AG08395 (cell line): ENCODE results near the gene MRTFA.
"Not testable (repeated sequence)": the region's sequence is repeated elsewhere in the genome, so short reads cannot be mapped to it uniquely, and the experiment has no call there.

Source experiments
- DNase-seq: peaks from one replicate; pipeline ENCODE4 v3.0.0; 2012; ENCODE audit warnings: mixed read lengths, low spot score

Gene MRTFA

DNA sequence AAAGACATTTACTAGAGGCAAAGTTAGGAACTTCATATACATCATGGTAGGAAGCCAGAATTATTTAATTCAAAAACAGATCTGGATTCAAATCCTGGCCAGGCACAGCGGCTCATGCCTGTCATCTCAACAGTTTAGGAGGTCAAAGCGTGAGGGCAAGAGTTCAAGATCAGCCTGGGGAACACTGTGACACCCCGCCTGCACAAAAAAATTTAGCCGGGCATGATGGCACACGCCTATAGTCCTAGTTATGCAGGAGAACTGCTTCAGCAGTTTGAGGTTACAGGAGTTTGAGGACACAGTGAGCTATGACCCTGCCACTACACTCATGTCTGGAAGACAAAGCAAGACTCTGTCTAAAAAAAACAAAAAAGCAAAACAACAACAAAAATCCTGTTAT is 8.9 kb downstream of the MRTFA start:
- DNase-seq = no peak

DNA sequence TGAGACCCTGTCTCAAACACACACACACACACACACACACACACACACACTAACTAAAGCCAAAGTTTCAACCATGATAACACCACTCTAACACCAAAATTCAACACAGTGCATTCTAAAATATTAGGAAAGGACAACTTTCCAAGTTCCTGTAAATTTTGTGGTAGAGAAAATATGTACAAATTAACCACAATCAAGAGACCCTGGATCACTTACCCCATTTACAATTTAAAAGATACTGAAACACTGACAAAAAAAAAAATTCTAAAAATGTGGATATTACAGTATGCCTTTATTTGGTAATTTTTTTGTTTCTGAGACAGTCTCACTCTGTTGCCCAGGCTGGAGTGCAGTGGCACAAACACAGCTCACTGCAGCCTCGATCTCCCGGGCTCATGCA is 9.7 kb downstream of the MRTFA start:
- no peak for DNase-seq

- DNase-seq = not testable (repeated sequence)
Observed at GRCh38 chr22:40625794-40626193, 10.7 kb downstream of the MRTFA start.

DNA sequence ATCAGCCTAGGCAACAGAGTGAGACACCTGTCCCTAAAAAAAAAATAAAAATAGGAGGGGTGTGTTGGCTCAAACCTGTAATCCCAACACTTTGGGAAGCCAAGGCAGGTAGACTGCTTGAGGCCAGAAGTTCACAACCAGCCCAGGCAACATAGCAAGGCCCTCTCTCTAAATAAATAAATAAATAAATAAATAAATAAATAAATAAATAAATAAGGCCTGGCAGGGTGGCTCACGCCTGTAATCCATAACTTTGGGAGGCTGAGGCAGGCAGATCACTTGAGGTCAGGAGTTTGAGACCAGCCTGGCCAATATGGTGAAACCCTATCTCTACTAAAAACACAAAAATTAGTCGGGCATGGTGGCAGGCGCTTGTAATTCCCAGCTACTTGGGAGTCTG is 11.2 kb downstream of the MRTFA start:
- not testable (repeated sequence) for DNase-seq

DNA sequence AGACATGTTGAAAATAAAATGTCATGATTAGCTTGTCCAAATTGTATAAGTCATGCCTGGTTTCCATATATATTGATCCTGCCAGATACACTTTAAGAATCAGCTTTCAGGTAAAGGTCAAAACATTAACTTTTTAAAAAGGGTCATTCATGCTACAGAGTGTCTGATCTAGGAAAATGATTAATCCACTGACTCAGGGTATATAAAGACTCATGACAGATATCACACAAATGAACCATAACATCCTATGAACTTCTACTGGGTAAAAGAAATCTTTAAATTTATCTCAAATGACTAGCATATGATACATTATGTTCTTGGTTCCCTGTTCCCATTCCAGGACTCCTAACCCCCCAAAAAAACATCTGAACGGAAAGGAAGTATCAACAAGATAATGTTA is 11.7 kb downstream of the MRTFA start:
- no peak for DNase-seq

DNA sequence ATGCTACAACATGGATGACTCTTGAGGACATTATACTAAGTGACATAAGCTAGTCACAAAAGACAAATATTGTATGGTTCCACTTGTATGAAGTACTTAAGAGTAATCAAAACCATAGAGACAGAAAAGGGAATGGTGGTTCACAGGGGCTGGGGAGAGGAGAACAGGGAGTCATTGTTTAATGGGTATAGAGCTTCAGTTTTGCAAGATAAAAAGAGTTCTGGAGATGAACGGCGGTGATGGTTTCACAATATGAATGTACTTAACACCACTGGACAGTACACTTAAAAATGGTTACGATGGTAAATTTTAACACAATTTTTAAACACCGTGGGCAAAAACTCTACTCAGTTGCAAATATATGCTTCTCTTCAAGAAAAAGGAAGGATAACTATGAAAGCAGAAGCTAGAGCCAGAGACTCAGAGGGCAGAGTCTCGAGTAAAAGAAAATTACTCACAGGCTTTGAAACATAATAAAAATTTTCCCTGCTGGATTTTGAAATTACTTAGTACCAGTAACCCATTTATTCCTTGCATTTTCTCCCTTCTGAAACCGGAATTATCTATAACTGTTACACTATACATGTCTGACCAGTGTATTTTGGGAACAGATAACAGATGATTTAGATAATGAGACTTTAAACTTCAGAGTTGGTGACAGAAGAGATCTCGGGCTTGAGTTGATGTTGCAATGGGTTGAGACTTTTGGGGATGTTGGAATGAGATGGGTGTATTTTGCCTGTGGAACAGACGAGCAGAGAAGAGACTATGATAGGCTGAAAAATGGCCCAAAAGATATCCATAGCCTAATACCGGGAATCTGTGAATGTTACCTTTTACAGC is 15.0 kb downstream of the MRTFA start:
- no peak for DNase-seq

DNA sequence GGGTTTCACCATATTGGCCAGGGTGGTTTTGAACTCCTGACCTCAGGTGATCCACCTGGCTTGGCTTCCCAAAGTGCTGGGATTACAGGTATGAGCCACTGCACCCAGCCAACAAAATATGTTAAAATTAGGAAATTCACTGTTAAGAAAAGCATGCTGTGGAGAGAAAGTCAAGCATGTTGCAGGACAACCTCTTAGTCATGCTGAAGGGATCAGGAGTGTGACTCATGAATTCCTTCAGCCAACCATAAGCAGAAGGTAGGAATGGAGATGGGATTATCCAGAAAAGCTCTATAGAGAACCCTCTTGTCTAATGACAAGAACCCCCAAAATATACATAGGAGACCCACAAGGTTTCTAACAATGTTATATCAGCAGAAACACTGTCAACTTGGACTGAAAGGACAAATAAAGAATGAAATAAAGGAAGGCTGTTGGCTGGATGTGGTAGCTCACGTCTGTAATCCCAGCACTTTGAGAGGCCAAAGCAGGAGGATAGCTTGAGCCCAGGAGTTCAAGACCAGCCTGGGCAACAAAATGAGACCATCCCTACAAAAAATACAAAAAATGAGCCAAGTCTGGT is 16.0 kb downstream of the MRTFA start:
- DNase-seq = peak; percentile 65

- DNase-seq = no peak
Observed at GRCh38 chr22:40618400-40618799, 18.1 kb downstream of the MRTFA start.

DNA sequence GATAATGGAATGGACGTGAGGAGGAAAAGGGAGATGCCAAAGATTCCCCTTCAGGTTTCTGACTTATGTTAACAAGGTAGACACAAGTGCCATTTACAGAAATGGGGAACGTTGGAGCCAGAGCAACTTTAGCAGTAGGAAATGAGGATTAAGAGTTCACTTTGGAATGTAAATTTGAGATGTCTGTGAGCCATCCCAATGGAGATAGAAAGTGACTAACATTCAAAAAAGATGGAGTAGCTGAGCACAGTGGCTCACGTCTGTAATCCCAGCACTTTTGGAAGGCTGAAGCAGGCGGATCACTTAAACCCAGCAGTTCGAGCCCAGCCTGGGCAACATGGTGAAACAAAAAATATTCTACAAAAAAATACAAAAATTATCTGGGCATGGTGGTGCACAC is 19.9 kb downstream of the MRTFA start:
- DNase-seq = no peak

- no peak for DNase-seq
Observed at GRCh38 chr22:40613067-40613466, 23.5 kb downstream of the MRTFA start.

DNA sequence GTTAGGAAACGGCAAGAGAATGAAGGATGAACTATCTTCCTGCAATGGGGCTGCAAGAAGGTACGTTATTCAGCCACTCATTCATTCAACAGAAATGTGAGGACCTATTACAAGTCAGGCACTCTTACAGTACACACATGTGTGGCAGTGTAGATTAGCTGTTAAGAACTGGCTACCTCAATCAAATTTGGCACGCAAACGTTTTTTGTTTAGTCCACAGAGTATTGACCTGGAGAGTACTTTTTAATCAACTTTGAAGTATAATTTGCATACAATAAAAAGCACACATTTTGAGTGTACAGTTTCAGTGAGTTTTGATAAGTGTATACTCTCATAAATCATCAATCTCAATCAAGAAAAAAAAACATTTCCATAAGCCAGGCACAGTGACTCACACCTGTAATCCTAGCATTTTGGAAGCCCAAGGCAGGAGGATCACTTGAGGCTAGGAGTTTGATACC is 24.2 kb downstream of the MRTFA start:
- no peak for DNase-seq

DNA sequence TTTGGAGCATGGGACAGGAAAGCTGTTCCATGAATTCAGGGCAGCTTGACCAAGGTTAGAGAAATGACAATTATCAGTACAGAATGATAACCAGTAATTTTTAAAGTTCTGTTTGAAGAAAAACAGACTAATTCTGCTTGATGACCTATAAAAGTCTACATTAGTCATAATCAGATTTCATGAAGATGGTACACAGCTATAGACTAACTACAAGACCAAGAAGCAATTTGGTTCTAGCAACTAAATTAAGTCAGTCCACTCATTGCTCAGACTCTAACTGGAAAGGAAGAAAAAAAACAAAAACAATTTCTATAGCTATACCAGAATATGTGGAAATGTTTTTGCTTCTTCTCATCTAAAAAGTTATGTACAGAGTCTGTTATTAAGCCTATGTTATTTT is 24.9 kb downstream of the MRTFA start:
- no peak for DNase-seq

GRCh38 chr22:40610329-40610850 is 26.1 kb downstream of the MRTFA start:
- no peak for DNase-seq

GRCh38 chr22:40609216-40609615 is 27.3 kb downstream of the MRTFA start:
- no peak for DNase-seq

- no peak for DNase-seq
Observed at GRCh38 chr22:40607506-40607905, 29.0 kb downstream of the MRTFA start.

DNA sequence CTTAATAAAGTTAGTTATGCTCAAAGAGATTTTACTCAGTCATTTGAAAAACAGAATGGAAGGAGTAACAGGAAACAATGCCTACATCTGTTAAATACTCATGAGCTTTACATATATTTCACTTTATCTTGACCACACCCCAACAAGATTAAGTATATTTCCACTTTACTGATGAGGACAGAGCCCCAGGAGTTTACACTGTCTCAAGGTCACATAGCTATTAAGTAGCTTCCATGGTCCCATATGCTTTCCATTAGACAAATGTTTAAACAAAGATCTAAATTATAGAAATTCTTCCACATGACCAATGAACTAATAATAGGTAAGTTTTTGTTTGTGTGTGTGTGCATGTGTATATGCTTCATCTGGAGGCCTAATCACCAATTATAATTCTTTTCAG is 30.2 kb downstream of the MRTFA start:
- no peak for DNase-seq

DNA sequence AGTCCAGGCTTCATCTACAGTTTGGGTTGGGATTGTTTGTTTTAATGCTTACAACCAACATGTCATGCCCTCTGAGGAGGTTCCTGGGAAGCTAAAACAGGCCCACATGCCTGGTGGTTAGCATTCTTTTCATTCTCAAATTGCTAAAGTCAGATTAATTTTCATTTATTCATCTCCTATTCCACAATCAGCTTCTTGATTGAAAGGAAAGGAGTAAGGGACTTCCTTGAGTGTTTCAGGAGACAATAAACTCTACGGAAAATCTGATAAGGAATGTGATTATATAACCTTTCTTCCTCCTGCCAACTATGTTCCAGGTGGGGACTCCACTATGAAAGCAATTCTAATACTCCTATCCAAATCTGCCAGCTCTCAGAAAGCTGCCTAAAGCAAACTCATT is 30.8 kb downstream of the MRTFA start:
- peak; percentile 33 for DNase-seq

DNA sequence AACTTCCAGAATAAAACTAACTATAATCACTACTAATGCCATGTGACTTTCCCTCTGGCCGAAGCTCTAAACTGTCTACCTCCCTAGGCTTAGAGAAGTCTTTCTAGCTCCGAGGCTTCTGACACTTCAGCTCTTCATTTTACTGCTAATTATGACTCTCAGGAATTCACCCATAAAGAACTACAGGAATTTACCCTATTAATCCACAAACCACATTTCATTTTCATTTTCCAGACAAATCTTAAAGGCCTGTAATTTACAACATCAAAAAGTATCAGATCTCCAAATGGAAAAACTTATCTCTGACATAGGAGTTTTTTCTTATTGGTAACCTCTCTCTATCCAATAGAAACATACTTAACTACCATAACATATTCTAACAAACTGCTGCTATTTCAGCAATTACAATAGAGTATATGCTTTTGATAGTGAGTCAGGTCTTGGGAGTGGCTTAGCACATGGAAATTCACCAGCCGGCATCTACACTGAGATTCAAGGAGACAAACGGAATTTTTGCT is 33.4 kb downstream of the MRTFA start:
- DNase-seq = peak; percentile 45

DNA sequence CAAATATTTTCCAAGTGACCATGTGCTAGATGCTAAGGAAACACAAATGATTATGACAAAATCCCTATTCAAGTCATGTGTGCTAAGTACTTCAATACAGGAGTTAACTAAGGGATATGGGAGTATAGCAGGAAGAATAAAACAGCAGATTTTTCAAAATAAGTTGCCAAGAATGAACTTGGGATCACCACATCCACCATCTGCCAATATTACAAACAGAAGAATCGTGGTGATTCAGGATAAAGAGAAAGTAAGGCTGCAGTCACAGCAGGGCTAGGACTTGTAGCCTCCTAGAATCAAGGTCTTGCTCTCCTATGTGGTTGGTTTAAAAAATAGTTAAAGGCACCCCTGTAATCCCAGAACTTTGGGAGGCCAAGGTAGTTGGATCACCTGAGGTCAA is 34.3 kb downstream of the MRTFA start:
- peak; percentile 10 for DNase-seq

- no peak for DNase-seq
Observed at GRCh38 chr22:40599731-40600130, 36.8 kb downstream of the MRTFA start.

DNA sequence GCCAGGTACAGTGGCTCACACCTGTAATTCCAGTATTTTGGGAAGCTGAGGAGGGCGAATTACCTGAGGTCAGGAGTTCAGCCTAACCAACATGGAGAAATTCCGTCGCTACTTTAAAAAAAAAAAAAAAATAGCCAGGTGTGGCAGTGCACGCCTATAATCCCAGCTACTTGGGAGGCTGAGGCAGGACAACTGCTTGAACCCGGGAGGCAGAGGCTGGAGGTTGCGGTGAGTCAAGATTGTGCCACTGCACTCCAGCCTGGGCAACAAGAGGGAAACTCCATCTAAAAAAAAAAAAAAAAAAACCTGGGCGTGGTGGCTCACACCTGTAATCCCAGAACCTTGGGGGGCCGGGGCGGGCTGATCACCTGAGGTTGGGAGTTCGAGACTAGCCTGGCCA is 37.8 kb downstream of the MRTFA start:
- DNase-seq = not testable (repeated sequence)

DNA sequence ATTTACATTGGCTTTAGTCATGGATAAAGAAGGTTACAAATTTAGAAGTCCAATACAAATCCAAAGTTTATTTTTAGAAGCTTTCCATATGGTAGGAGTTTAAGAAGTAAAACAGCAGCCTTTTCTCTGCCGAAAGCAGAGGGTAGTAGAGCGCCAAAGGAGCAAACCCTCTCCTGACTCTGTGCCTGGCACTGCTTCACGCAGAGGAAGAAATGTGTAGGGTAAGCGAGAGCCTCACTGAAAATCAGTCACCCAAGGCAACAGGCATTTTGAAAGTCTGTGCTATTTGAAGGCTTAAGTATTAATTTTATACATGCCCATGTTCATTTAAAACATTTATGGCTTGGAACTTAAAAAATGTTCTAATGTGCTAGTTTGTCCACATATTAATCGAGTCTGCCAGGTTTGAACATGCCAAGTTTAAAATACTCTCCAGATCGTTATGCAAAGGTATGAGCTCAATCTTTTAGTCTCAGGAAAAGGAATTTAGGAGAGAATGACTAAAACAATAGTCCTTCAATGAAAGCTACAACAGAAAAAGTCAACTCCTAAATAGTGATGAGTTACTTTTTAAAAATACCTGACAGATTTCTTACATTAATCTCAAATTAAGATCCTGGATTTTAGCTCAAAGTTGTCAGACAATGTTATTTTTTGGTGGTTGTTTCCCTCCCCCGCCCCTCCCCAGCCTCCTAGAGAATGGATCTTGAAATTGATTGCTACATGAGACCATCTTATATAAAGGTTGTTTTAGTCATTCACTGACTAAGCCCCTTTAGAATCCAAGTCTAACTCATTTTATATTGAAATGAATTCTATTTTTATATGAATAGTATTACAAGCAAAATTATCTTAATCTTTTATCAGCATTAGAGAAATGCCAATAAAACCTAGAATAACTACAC is 38.7 kb downstream of the MRTFA start:
- peak; percentile 35 for DNase-seq
